Midbrain (tissue), 1 donor: ENCODE measurements around the gene SDCBP2.
"Not testable (repeated sequence)": the region's sequence is repeated elsewhere in the genome, so short reads cannot be mapped to it uniquely, and the experiment has no call there.

Source experiments
- DNase-seq: peaks from one replicate; lab custom pipeline; 2025; lab: John Stamatoyannopoulos, UW

Gene SDCBP2

DNA sequence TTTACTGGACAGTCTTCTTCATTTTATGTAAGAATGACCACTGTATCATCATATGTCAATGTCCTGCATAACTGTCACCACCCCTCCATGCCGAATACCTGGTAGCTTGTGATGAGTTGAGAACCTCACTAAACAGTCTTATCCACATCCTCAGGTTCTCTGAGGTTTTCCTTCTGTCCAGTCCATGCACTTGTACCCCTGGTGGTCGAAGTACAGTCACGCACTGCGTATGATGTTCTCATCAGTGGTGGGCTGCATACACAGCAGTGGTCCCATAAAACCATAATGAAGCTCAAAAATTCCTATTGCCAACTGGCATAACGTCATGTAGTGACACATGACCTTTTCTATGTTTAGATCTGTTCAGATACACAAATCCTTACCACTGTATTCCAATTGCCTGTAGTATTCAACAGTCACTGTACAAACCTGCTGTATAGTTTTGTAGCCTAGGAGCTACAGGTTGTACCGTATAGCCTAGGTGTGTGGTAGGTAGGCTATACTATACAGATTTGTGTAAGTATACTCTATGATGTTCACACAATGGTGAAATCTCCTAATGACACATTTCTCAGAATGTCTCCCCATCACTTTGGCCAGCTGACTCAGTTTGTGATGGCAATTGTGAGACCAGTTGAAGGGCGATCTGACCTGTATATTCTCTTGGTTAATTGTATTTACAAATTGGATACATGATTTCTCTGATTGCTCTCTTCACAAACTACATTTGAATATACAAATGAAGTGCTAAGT is 31.3 kb upstream of the SDCBP2 start:
- DNase-seq: no peak

GRCh38 chr20:1357921-1358671 is 29.2 kb upstream of the SDCBP2 start:
- no peak for DNase-seq

- DNase-seq: no peak
Observed at GRCh38 chr20:1353956-1354355, 25.0 kb upstream of the SDCBP2 start.

GRCh38 chr20:1346315-1346969 is 17.5 kb upstream of the SDCBP2 start:
- no peak for DNase-seq

DNA sequence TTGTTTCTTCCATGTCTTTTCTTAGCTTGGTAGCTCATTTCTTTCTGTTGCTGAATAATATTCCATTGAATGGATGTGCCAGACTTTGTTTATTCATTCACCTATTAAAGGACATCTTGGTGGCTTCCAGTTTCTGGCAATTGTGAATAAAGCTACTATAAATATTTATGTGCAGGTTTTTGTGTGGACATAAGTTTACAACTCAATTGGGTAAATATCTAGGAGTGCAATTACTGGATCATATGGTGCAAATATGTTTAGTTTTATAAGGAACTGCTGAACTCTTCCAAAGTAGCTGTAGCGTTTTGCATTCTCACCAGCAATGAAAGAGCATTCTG is 16.8 kb upstream of the SDCBP2 start:
- no peak for DNase-seq

DNA sequence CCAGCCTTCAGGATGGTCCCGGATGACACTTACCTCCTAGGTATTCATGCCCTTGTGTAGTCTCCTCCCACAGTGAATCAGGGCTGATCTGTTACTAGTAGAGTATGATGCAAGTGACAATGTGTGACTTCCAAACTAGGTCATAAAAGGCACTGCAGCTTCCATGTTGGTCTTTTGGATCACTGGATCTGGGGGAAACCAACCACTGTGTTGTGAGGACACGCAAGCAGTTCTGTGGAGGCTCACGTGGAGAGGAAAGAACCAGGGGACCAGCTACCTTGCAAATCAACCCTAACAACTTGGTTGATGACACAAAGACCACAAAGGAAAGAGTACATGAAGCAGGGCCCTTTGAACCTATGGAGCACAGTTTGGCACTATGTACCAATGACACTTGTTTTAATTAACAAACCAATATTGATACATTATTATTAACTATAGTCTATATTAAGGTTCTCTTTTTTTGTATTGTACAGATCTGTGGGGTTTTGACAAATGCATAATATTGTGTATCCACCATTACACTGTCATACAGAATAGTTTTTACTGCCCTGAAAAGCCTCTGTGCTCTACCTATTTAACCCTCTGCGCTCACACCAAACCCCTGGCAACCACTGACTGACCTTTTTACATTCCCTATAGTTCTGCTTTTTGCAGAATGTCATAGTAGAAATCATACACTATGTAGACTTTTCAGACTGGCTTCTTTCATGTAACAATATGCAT is 16.3 kb upstream of the SDCBP2 start:
- no peak for DNase-seq

GRCh38 chr20:1343446-1344124 is 14.6 kb upstream of the SDCBP2 start:
- not testable (repeated sequence) for DNase-seq

DNA sequence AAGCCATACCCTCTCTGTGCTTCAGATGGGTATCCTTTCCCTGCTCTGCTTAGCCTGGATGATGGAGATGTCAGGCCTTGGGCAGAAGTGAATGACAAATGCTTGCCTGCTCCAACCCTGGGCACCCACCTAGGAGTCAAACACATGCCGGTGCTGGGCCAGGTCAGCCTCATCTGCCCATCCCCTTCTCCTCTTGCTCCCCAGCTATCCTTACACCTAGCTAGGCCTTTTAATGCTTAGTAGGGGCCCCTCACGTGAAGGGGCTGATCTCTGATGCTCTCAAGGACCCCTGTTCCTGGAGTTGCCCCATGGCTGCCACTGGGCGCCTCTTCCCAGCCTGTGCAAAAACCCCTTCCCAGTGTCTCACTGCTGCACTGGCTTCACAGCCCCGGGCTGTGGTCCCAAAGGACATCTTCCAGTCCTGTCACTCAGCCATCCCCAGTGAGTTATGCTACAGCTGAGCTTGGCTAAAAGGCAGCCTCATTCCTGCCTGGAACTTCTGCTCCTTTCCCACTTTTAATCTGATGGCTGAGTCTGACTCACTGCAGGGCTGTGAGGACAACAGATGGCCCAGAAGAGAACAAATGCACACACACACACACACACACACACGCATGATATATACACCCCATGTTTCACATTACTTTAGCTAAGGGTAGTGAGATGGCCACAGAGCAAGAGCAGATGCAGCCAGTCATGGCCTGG is 12.8 kb upstream of the SDCBP2 start:
- DNase-seq: no peak

DNA sequence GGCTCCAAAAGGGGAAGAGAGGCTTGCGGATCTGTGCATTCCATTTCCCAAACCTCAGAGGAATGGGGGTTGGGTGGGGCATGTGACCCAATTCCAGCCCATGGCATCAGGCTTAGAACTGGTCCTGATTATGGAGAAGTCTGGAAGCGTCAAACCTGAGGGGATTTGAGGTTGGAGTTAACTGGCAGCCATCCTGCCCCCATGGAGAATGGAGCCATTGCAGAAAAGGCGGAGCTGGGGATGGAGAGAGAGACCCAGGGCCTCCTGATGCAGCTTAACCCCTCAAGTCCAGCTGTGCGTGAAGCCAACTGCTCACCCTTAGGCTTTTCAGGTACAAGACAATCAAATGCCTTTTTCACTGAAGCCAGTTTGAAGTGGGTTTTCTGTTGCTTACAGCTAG is 9.9 kb upstream of the SDCBP2 start:
- DNase-seq: no peak

DNA sequence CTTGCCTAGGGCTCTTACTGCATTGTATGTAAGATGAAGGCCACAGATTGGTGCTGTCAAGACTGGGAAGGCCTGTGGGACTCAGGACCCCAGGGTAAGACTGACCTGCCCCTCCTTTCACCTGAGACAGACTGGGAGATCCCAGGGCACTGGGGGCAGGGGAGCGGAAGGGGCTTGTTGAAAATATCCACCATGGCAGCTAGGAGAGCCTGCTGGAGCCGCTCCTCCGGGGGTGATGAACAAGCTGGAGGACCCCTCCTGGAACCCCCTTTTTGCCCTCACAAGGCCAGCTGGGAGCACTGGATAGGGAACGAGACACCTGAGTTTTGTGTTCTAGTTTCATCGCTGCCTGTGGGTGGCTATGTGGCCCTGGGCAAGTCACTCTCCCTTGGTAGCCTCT is 9.2 kb upstream of the SDCBP2 start:
- DNase-seq: no peak

- no peak for DNase-seq
Observed at GRCh38 chr20:1337441-1337840, 8.5 kb upstream of the SDCBP2 start.

DNA sequence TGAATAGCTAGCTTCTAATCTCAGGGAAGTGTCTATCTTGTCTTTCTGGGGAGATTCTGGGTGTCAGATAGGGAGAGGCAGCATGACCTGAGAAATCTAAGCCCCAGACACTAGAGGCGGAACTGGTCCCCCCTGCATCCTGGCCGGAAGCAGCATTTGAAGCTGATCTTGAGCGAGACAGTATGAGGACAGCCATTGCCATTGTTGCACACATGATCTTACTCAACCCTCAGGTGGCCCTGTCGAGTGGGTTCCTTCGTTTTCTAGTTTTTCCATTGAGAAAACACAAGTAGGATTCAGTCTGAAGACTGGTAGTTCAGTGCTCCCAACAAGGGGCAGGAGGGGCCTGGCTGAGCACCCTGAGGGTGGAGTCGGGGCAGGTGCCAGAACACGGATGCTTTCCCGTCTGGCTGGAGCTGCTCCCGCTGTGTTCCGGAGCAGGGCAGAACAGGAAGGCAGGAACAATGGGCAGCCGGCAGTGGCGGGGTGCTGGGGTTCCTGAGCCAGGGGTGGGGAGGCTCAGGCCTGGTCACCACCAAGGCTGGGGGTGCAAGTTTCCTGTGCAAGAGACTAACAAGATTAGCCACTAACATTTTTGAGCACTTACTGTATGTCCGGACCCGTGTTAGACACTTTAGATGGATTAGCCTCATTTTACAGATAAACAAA is 7.9 kb upstream of the SDCBP2 start:
- DNase-seq: peak; percentile 14

- DNase-seq: no peak
Observed at GRCh38 chr20:1335961-1336698, 7.2 kb upstream of the SDCBP2 start.

GRCh38 chr20:1334761-1335160 is 5.8 kb upstream of the SDCBP2 start:
- no peak for DNase-seq

DNA sequence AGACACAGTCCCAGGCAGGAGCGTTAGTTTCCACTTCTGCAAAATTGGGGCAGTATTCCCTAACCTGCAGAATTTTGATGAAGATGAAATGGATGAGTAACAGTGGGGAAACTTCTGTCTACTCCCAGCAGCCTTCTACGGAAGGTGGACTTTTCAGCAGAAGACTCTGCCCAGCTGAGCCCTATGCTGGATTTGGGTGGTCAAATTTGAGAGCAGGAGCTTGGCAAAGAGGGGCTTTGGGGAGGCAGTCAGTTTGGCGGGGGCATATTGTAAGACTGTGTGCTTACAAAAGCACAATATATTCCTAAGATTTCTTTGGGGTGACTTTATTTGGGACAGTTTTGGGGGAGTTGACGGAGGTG is 5.4 kb upstream of the SDCBP2 start:
- DNase-seq: no peak

DNA sequence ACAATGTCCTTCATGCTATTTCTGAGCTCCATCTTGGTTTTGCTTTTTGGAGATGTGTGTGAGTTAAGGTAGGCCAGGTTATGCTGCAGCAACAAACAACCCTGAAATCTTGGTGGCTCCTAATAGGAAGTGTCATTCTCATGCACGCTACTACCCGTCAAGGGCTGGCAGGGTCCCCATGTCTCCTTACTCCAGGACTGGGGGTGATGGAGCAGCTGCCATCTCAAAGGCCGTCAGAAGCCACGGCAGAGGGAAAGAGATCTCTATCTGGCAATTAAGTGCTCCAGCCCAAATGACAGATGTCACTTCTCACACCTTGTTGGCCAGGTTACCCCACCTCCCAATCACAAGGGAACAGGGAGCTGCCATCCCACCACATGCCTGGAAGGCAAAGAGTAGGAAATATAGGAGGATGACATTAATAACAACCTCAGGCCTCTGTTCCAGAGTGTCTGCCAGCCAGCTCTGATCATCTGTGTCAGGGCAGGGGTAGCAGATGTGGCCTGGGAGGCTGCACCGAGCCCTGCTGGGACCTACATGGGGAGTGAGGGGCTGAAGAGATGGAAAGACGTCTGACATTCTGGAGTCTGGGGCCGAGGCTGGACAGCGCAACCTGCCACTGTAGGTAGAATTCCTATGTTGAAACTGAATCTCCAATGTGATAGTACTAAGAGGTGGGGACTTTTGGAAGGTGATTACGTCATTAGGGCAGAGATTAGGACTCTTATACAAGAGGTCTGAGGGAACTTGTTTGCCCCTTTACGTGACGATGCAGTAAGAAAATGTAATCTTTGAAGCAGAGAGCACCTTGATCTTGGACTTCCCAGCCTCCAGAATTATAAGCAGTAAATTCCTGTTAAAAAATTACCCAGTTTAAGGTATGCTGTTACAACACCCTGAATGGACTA is 4.8 kb upstream of the SDCBP2 start:
- no peak for DNase-seq

DNA sequence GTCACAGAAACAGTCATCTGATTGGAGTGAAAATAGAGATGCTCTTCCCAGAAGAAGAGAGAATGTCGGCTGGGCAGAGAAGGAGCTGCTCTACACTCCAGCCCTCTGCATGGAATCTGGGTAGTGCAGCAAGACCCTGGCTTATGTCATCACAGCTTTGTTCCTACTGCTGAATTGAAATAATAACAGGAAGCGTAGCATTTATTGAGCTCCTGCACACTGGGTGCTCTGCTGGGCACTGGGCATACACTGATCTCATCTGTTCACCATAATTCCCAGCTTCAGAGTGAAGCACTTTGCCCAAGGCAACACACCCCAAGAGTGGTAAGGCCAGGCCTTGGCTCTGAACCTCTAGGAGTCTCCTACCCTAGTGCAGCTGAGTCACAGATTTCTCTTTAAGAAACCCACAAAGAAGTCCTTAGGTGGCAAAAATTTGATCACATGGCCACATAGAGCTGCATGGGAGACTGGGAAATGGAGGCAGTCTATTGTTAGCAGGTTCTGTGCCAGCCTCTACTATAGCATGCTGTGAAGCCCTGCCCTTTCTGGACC is 3.9 kb upstream of the SDCBP2 start:
- DNase-seq: no peak

GRCh38 chr20:1331801-1332453 is 3.0 kb upstream of the SDCBP2 start:
- DNase-seq: no peak
